HG03175 (cell line): ENCODE data around the gene DCANP1.

ENCODE experiments used
- ATAC-seq: cut with Tn5 transposase; IDR thresholded peaks from one replicate; pipeline ENCODE4 v1.9.1; 2021; ENCODE audit warnings: mild to moderate bottlenecking, moderate library complexity; ENCODE audit not compliant: unreplicated experiment

The DCANP1 gene

GRCh38 chr5:135428586-135428985 lies 18.6 kb downstream of the DCANP1 start:
- ATAC-seq: no peak

GRCh38 chr5:135426102-135427082 lies 20.8 kb downstream of the DCANP1 start:
- peak; percentile 74 for ATAC-seq

GRCh38 chr5:135425641-135426040 lies 21.5 kb downstream of the DCANP1 start:
- no peak for ATAC-seq

GRCh38 chr5:135423846-135424168 lies 23.3 kb downstream of the DCANP1 start:
- ATAC-seq: no peak

GRCh38 chr5:135423146-135423845 lies 23.9 kb downstream of the DCANP1 start:
- ATAC-seq: no peak

GRCh38 chr5:135422419-135422818 lies 24.7 kb downstream of the DCANP1 start:
- no peak for ATAC-seq

GRCh38 chr5:135417083-135417482 lies 30.1 kb downstream of the DCANP1 start:
- ATAC-seq: no peak

- no peak for ATAC-seq
These were observed 42.1 kb downstream of the DCANP1 start for GRCh38 chr5:135405082-135405481.

- no peak for ATAC-seq
These were observed 45.1 kb downstream of the DCANP1 start for GRCh38 chr5:135402031-135402430.

GRCh38 chr5:135400866-135401265 lies 46.3 kb downstream of the DCANP1 start:
- ATAC-seq: no peak

GRCh38 chr5:135399794-135400542 lies 47.2 kb downstream of the DCANP1 start:
- ATAC-seq: no peak

GRCh38 chr5:135398855-135399793 lies 48.0 kb downstream of the DCANP1 start, which contains the start of gene MACROH2A1:
Gene MACROH2A1 (minus strand): TSS chr5:135399231. CDS start chr5:135389093, 10,138 bp downstream.
- peak; percentile 86 for ATAC-seq

GRCh38 chr5:135398160-135398854 lies 48.8 kb downstream of the DCANP1 start:
- peak; percentile 33 for ATAC-seq

- no peak for ATAC-seq
These were observed 50.1 kb downstream of the DCANP1 start for GRCh38 chr5:135397084-135397483.

- ATAC-seq: no peak
These were observed 50.6 kb downstream of the DCANP1 start for GRCh38 chr5:135396459-135397055.

GRCh38 chr5:135395866-135396265 lies 51.3 kb downstream of the DCANP1 start:
- ATAC-seq: no peak

- ATAC-seq: no peak
These were observed 51.7 kb downstream of the DCANP1 start for GRCh38 chr5:135395451-135395850.
